Measurements from ENCODE around the gene MCF2L2. TPM values are rescaled to one million over a fixed set of nuclear protein-coding genes. Genes with fewer than 3 reads are reported as not detected.
"Not testable (repeated sequence)": the region's sequence is repeated elsewhere in the genome, so short reads cannot be mapped to it uniquely, and the experiment has no call there.

Gene MCF2L2
- polyA plus RNA-seq (9.3 and 10.0 TPM in 2 replicates), polyA minus RNA-seq (45.7 and 48.2 TPM in 2 replicates)

- H3K4me2 ChIP-seq (ENCODE audit: low read length) = peak within 1 kb of the TSS; percentile 97
- H3K36me3 ChIP-seq (ENCODE audit: insufficient read depth, low read length) = no peaks in the 10 kb centered on the region
- peak within 1 kb of the TSS; percentile 96 for H3K4me3 ChIP-seq (ENCODE audit: low read length)
- H4K20me1 ChIP-seq (ENCODE audit: insufficient read depth) = no peaks in the 10 kb centered on the region
- TF ChIP-seq SMC3 (conservative IDR thresholded peaks at IDR 0.05; ENCODE audit: poor library complexity) (no peak), MXI1 (conservative IDR thresholded peaks at IDR 0.05; ENCODE audit: poor library complexity, severe bottlenecking) (peak; percentile 68), TAF1 (IDR thresholded peaks at IDR 0.05; ENCODE audit: low read depth) (peak; percentile 43), EZH2 (IDR thresholded peaks at IDR 0.05; ENCODE audit: borderline replicate concordance, insufficient read depth, low read length, poor library complexity, severe bottlenecking) (no peak), POLR2AphosphoS5 (IDR thresholded peaks at IDR 0.05) (peak; percentile 13), EP300 (conservative IDR thresholded peaks at IDR 0.05; ENCODE audit: poor library complexity, severe bottlenecking) (peak; percentile 14), RAD21 (conservative IDR thresholded peaks at IDR 0.05) (peak; percentile 15)
- TF ChIP-seq, protein P1, sequence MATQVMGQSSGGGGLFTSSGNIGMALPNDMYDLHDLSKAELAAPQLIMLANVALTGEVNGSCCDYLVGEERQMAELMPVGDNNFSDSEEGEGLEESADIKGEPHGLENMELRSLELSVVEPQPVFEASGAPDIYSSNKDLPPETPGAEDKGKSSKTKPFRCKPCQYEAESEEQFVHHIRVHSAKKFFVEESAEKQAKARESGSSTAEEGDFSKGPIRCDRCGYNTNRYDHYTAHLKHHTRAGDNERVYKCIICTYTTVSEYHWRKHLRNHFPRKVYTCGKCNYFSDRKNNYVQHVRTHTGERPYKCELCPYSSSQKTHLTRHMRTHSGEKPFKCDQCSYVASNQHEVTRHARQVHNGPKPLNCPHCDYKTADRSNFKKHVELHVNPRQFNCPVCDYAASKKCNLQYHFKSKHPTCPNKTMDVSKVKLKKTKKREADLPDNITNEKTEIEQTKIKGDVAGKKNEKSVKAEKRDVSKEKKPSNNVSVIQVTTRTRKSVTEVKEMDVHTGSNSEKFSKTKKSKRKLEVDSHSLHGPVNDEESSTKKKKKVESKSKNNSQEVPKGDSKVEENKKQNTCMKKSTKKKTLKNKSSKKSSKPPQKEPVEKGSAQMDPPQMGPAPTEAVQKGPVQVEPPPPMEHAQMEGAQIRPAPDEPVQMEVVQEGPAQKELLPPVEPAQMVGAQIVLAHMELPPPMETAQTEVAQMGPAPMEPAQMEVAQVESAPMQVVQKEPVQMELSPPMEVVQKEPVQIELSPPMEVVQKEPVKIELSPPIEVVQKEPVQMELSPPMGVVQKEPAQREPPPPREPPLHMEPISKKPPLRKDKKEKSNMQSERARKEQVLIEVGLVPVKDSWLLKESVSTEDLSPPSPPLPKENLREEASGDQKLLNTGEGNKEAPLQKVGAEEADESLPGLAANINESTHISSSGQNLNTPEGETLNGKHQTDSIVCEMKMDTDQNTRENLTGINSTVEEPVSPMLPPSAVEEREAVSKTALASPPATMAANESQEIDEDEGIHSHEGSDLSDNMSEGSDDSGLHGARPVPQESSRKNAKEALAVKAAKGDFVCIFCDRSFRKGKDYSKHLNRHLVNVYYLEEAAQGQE (IDR thresholded peaks at IDR 0.05; ENCODE audit: borderline replicate concordance) = no peak
- H2AFZ ChIP-seq (ENCODE audit: low read depth, low read length) = peak within 1 kb of the TSS; percentile 73
- H3K79me2 ChIP-seq (replicated peaks; ENCODE audit: insufficient read depth, low read length) = no peaks in the 10 kb centered on the region
- H3F3A ChIP-seq (ENCODE audit: insufficient read depth, low read length, poor library complexity, severe bottlenecking) = peaks cover 5% of the 10 kb centered on the region
- H3K9me2 ChIP-seq (ENCODE audit: insufficient read depth, low read length) = no peaks in the 10 kb centered on the region
- peak within 1 kb of the TSS; percentile 73 for H3K9ac ChIP-seq (ENCODE audit: low read length)
- peak within 1 kb of the TSS; percentile 47 for H3K27ac ChIP-seq (ENCODE audit: low read length)
- H3K27me3 ChIP-seq (ENCODE audit: insufficient read depth, low read depth, low read length) = peaks cover 15% of the 10 kb centered on the region
- no peaks in the 10 kb centered on the region for H3K9me3 ChIP-seq (ENCODE audit: low read length)
Measured at GRCh38 chr3:183428447-183429211, at the start of gene MCF2L2. MCF2L2 (minus strand) TSS chr3:183428619; CDS start chr3:183427977, 642 bp downstream.

GRCh38 chr3:183477801-183478456 is 49.5 kb upstream of the MCF2L2 start:
- TF ChIP-seq EP300 (conservative IDR thresholded peaks at IDR 0.05; ENCODE audit: poor library complexity, severe bottlenecking) (no peak), POLR2AphosphoS5 (IDR thresholded peaks at IDR 0.05) (no peak), EZH2 (IDR thresholded peaks at IDR 0.05; ENCODE audit: borderline replicate concordance, insufficient read depth, low read length, poor library complexity, severe bottlenecking) (no peak), RAD21 (conservative IDR thresholded peaks at IDR 0.05) (no peak), CTCF (IDR thresholded peaks at IDR 0.05; ENCODE audit: poor library complexity, severe bottlenecking) (no peak), MXI1 (conservative IDR thresholded peaks at IDR 0.05; ENCODE audit: poor library complexity, severe bottlenecking) (no peak), SMC3 (conservative IDR thresholded peaks at IDR 0.05; ENCODE audit: poor library complexity) (no peak)
- H3K9me3 ChIP-seq (ENCODE audit: low read length) = no peaks in the 10 kb centered on the region
- H3K4me3 ChIP-seq (ENCODE audit: low read length) = no peak overlapping the region
- H3K9me2 ChIP-seq (ENCODE audit: insufficient read depth, low read length) = no peaks in the 10 kb centered on the region
- H4K20me1 ChIP-seq (ENCODE audit: insufficient read depth) = no peaks in the 10 kb centered on the region
- H3K79me2 ChIP-seq (replicated peaks; ENCODE audit: insufficient read depth, low read length) = no peaks in the 10 kb centered on the region
- H3K36me3 ChIP-seq (ENCODE audit: insufficient read depth, low read length) = no peaks in the 10 kb centered on the region
- H3K9ac ChIP-seq (ENCODE audit: low read length) = no peak overlapping the region
- H3F3A ChIP-seq (ENCODE audit: insufficient read depth, low read length, poor library complexity, severe bottlenecking) = no peaks in the 10 kb centered on the region
- H3K27ac ChIP-seq (ENCODE audit: low read length) = no peak overlapping the region
- H3K27me3 ChIP-seq (ENCODE audit: insufficient read depth, low read depth, low read length) = no peaks in the 10 kb centered on the region
- no peak overlapping the region for H2AFZ ChIP-seq (ENCODE audit: low read depth, low read length)
- no peak overlapping the region for H3K4me2 ChIP-seq (ENCODE audit: low read length)

GRCh38 chr3:183475764-183476162 is 47.3 kb upstream of the MCF2L2 start:
- H3K36me3 ChIP-seq (ENCODE audit: insufficient read depth, low read length); H3K79me2 ChIP-seq (replicated peaks; ENCODE audit: insufficient read depth, low read length); H3K27me3 ChIP-seq (ENCODE audit: insufficient read depth, low read depth, low read length); H3K9me3 ChIP-seq (ENCODE audit: low read length); H3K9ac ChIP-seq (ENCODE audit: low read length); H3K9me2 ChIP-seq (ENCODE audit: insufficient read depth, low read length); H3K27ac ChIP-seq (ENCODE audit: low read length); H2AFZ ChIP-seq (ENCODE audit: low read depth, low read length); H3K4me2 ChIP-seq (ENCODE audit: low read length); H4K20me1 ChIP-seq (ENCODE audit: insufficient read depth); H3F3A ChIP-seq (ENCODE audit: insufficient read depth, low read length, poor library complexity, severe bottlenecking); H3K4me3 ChIP-seq (ENCODE audit: low read length): not testable (repeated sequence)
